ENCODE data around the gene KY.

GRCh38 chr3:134682196-134682880, 31.5 kb upstream of the KY start:
- TF ChIP-seq CTCF (IDR thresholded peaks at IDR 0.05) (no peak), POLR2A (IDR thresholded peaks at IDR 0.05) (no peak)
